ENCODE measurements around the gene HIVEP3. TPM values are rescaled to one million over a fixed set of nuclear protein-coding genes. Genes with fewer than 3 reads are reported as not detected.

The HIVEP3 gene
- total RNA-seq, 2 donors from 2014 or later, result 2.3 to 12.8 TPM

DNA sequence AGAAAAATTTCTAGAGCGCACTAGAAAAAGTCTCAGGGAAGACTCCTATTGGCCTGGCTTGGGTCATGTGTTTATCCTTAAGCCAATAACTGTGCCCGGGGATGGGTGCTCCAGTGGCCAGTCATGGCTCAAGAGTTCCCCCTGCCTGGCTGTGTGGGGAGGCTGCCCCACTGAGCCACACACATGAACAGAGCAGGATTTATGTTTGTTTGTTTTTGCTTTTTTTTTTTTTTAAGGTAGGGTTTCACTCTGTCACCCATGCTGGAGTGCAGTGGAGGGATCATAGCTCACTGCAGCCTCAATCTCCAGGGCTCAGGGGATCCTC, 456.1 kb downstream of the HIVEP3 start:
- Histone ChIP-seq H3K27me3 (replicated peaks; ENCODE audit: insufficient read depth) (no peaks in the 10 kb centered on the region), H3K36me3 (no peaks in the 10 kb centered on the region), H3K4me3 (no peak overlapping the region), H3K27ac (no peak overlapping the region), H3K9me3 (no peaks in the 10 kb centered on the region), H3K4me1 (ENCODE audit: control insufficient read depth in 1 of 2, low read depth in 2 of 2) (peaks cover 0 to 7% of the 10 kb centered on the region in 2 donors)
- ATAC-seq (ENCODE audit: insufficient number of reproducible peaks, low FRiP score, low read depth) (no peak), DNase-seq (ENCODE audit: low spot score) (no peak)
- TF ChIP-seq, protein P1, sequence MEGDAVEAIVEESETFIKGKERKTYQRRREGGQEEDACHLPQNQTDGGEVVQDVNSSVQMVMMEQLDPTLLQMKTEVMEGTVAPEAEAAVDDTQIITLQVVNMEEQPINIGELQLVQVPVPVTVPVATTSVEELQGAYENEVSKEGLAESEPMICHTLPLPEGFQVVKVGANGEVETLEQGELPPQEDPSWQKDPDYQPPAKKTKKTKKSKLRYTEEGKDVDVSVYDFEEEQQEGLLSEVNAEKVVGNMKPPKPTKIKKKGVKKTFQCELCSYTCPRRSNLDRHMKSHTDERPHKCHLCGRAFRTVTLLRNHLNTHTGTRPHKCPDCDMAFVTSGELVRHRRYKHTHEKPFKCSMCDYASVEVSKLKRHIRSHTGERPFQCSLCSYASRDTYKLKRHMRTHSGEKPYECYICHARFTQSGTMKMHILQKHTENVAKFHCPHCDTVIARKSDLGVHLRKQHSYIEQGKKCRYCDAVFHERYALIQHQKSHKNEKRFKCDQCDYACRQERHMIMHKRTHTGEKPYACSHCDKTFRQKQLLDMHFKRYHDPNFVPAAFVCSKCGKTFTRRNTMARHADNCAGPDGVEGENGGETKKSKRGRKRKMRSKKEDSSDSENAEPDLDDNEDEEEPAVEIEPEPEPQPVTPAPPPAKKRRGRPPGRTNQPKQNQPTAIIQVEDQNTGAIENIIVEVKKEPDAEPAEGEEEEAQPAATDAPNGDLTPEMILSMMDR (IDR thresholded peaks at IDR 0.05), result no peak

DNA sequence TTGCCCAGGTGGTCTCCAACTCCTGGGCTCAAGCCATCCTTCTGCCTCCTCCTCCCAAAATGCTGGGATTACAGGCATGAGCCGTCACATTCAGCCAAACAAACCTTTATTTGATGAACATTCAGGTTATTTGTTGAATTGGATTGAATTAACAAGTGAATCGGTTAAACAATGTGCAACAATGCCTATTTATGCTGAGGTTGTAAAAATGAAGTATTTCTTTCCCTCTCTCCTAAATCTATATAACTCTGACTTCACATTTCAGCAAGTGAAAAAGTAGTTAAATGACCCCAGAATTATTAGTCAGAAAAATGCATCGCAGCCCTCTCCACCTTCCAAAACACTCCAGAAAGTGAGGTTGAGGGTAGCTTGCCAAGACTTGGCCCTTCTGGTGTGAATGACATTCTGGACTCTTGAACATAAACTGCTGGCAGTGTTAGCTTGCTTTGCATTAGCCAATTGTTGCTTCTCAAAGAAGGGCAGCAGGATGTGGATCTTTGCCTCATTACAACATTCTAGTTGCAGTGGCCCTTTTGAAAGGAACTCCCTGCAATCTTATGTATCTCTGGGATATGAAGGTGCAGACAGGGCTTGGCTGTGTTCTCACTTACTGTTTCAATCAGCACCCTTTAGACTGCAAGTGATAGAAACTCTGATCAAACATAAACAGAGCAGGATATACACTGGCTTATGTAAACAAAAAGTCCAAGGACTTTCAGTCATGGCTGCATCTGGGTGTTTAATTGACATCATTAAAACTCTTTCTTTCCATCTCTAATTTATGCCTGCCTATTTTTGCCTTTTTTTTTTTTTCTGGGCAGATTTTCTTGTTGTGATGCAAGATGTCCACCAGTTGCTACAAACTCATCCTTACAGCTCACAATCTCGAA, 456.7 kb downstream of the HIVEP3 start:
- Histone ChIP-seq H3K9me3 (no peaks in the 10 kb centered on the region), H3K4me1 (ENCODE audit: control insufficient read depth in 1 of 2, low read depth in 2 of 2) (peaks cover 0 to 11% of the 10 kb centered on the region in 2 donors), H3K36me3 (no peaks in the 10 kb centered on the region), H3K4me3 (no peak overlapping the region), H3K27ac (no peak overlapping the region), H3K27me3 (replicated peaks; ENCODE audit: insufficient read depth) (no peaks in the 10 kb centered on the region)
- ATAC-seq (ENCODE audit: insufficient number of reproducible peaks, low FRiP score, low read depth) (no peak), DNase-seq (ENCODE audit: low spot score) (no peak)
- TF ChIP-seq, protein P1 (IDR thresholded peaks at IDR 0.05), result no peak

DNA sequence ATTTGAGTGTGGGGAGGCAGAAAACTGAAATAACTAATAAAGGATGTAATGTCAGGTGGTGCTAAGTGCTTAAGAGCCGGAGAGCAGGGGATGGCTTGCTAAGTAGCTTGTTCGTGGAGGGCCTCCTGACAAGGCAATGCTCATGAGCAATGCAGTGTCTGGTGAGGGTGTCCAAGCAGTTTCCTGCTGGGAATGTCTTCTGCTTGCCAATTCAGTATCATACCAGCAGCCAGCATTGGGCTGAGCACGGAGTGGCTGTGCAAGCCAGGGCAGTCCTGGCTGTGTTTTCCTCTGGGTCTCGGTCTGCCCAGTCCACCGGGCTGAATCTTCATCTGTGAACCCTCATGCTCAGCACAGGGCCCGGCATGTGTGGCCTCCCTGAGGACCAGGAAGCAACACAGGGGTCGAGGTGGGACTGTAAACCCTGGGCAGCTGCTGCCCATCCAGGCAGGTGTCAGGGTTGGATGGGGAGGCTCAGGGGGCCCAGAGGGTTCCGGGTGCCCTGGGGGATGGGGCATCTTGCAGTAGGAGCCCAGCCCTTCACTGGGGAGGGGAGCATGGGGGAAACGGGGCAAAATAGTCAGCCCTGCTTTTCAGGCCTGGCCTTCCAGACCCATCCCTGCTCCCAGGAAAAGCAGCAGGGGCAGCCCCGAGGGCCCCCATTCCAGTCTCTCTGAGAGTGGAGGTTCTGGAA, 461.7 kb downstream of the HIVEP3 start:
- Histone ChIP-seq H3K9me3 (no peaks in the 10 kb centered on the region), H3K36me3 (no peaks in the 10 kb centered on the region), H3K27me3 (replicated peaks; ENCODE audit: insufficient read depth) (no peaks in the 10 kb centered on the region), H3K4me3 (no peak overlapping the region), H3K27ac (peak overlapping the region in 1 of 2 donors; percentile 28), H3K4me1 (ENCODE audit: control insufficient read depth in 1 of 2, low read depth in 2 of 2) (peaks cover 0 to 23% of the 10 kb centered on the region in 2 donors)
- no peak for ATAC-seq (ENCODE audit: insufficient number of reproducible peaks, low FRiP score, low read depth)
- DNase-seq (ENCODE audit: low spot score), result no peak
- TF ChIP-seq, protein P1 (IDR thresholded peaks at IDR 0.05), result no peak

Other genes starting within 250 kb of the HIVEP3 start
- gene GUCA2B, start 234.5 kb upstream of the HIVEP3 start, total RNA-seq, result not detected
- not detected for gene GUCA2A, start 245.8 kb upstream of the HIVEP3 start, total RNA-seq